HL-60 (cell line): ENCODE results near the gene KCNQ5.

ENCODE experiments used
- DNase-seq, 2 experiments: peaks; one replicate each; pipeline ENCODE4 v3.0.0-alpha.2; 2010 to 2020; ENCODE audit warnings: low read depth in 1 of 2, low spot score in 1 of 2
- H3K27ac ChIP-seq: fragments of 250-450 bp; sonication (Bioruptor Pico); replicated peaks from 2 replicates; pipeline ENCODE4 v1.5.1; 2020; ENCODE audit warnings: mild to moderate bottlenecking, moderate library complexity
- H3K27me3 ChIP-seq: fragments of 250-450 bp; sonication (Bioruptor Pico); 2 replicates; pipeline ENCODE4 v1.5.1; 2021; ENCODE audit warnings: mild to moderate bottlenecking, moderate library complexity; ENCODE audit not compliant: insufficient read depth, poor library complexity, severe bottlenecking
- H3K4me3 ChIP-seq: replicated peaks from 2 replicates; pipeline ENCODE4 v1.5.1; 2011; ENCODE audit warnings: mild to moderate bottlenecking, control low read depth, low read length; ENCODE audit not compliant: insufficient read depth
- GABPA ChIP-seq: IDR thresholded peaks from 2 replicates; pipeline ENCODE4 v1.6.1; 2012; ENCODE audit warnings: low read depth
- POLR2AphosphoS5 ChIP-seq: IDR thresholded peaks from 2 replicates; pipeline ENCODE4 v1.6.1; 2012; ENCODE audit warnings: low read depth
- SPI1 ChIP-seq: IDR thresholded peaks from 2 replicates; pipeline ENCODE4 v1.6.1; 2012; ENCODE audit warnings: low read depth, mild to moderate bottlenecking, borderline replicate concordance
- TF ChIP-seq, protein P1 (sequence below): IDR thresholded peaks from one replicate; pipeline ENCODE4 v1.5.1; 2011; ENCODE audit warnings: low read length, control low read depth, inconsistent platforms; ENCODE audit not compliant: insufficient read depth
- TF ChIP-seq, protein P2 (sequence below): IDR thresholded peaks from 2 replicates; pipeline ENCODE4 v1.6.1; 2012; ENCODE audit warnings: low read depth; ENCODE audit not compliant: insufficient replicate concordance

The KCNQ5 gene

DNA sequence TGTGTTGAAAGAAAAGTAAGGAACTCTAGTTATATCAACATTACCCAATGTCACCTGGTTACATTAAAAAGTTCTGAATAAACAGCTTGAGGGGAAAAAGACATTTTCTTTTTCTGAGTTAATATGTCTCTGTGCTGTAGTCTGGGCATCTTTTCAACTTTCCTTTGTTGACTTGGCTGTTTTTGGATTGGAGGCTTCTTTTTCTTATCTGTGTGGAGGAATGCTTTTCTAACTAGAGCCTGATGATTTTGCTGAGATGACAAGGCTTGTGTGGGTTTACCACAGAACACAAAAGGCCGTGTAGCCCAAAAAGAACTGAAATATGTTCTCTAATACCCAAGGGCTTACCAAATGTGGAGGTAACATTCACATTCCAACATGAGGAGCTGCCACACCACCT lies 161.8 kb downstream of the KCNQ5 start:
- no peaks in the 10 kb centered on the region for H3K27me3 ChIP-seq
- TF ChIP-seq POLR2AphosphoS5: no peak
- TF ChIP-seq, protein P1, sequence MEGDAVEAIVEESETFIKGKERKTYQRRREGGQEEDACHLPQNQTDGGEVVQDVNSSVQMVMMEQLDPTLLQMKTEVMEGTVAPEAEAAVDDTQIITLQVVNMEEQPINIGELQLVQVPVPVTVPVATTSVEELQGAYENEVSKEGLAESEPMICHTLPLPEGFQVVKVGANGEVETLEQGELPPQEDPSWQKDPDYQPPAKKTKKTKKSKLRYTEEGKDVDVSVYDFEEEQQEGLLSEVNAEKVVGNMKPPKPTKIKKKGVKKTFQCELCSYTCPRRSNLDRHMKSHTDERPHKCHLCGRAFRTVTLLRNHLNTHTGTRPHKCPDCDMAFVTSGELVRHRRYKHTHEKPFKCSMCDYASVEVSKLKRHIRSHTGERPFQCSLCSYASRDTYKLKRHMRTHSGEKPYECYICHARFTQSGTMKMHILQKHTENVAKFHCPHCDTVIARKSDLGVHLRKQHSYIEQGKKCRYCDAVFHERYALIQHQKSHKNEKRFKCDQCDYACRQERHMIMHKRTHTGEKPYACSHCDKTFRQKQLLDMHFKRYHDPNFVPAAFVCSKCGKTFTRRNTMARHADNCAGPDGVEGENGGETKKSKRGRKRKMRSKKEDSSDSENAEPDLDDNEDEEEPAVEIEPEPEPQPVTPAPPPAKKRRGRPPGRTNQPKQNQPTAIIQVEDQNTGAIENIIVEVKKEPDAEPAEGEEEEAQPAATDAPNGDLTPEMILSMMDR: no peak
- TF ChIP-seq SPI1: no peak
- TF ChIP-seq, protein P2, sequence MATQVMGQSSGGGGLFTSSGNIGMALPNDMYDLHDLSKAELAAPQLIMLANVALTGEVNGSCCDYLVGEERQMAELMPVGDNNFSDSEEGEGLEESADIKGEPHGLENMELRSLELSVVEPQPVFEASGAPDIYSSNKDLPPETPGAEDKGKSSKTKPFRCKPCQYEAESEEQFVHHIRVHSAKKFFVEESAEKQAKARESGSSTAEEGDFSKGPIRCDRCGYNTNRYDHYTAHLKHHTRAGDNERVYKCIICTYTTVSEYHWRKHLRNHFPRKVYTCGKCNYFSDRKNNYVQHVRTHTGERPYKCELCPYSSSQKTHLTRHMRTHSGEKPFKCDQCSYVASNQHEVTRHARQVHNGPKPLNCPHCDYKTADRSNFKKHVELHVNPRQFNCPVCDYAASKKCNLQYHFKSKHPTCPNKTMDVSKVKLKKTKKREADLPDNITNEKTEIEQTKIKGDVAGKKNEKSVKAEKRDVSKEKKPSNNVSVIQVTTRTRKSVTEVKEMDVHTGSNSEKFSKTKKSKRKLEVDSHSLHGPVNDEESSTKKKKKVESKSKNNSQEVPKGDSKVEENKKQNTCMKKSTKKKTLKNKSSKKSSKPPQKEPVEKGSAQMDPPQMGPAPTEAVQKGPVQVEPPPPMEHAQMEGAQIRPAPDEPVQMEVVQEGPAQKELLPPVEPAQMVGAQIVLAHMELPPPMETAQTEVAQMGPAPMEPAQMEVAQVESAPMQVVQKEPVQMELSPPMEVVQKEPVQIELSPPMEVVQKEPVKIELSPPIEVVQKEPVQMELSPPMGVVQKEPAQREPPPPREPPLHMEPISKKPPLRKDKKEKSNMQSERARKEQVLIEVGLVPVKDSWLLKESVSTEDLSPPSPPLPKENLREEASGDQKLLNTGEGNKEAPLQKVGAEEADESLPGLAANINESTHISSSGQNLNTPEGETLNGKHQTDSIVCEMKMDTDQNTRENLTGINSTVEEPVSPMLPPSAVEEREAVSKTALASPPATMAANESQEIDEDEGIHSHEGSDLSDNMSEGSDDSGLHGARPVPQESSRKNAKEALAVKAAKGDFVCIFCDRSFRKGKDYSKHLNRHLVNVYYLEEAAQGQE: no peak
- TF ChIP-seq GABPA: no peak
- DNase-seq: no peak
- H3K4me3 ChIP-seq: no peak overlapping the region
- H3K27ac ChIP-seq: no peak overlapping the region

DNA sequence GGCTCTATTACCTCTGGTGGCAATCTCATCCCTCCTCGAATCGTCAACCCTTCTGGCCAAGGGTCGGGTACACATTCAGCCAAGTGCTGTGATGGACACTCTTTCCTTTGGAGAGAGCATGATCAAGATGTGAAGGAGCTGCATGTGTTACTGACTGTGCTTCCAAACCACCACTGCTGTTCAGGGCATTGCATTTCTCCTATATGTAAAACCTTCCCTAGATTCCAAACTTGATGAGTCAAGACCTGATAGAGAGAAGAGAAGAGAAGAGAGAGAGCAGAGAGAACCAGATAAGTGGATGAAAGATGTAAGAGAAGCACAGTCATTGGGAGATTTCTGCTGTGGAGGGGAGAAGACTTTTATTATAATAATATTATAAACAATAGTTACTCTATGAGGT lies 162.2 kb downstream of the KCNQ5 start:
- TF ChIP-seq SPI1 (no peak), POLR2AphosphoS5 (no peak), GABPA (no peak)
- TF ChIP-seq, protein P2: no peak
- TF ChIP-seq, protein P1: no peak
- H3K27ac ChIP-seq: no peak overlapping the region
- no peak overlapping the region for H3K4me3 ChIP-seq
- H3K27me3 ChIP-seq: no peaks in the 10 kb centered on the region
- DNase-seq: no peak

DNA sequence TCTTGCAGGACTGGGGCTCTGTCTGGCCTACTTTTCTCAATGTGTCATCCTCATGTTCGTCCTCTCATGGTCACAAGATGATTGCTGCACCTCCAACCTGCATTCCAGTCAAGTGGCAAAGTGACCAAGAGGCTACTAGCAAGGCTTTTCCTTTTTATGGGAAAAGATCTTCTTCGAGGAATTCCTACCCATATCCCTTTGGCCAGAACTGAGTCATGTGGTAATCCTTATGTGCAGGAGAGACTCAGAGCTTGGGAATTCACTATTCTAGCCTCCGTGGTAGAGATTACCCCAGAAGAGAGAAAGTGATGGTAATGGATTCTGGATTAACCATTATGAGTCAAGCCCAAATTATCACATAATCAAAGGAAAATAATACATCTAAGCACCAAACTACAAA lies 162.7 kb downstream of the KCNQ5 start:
- no peak overlapping the region for H3K27ac ChIP-seq
- DNase-seq: no peak

More for the DNA sequence above, 162.7 kb downstream of the KCNQ5 start:
- TF ChIP-seq, protein P1: no peak
- no peak for TF ChIP-seq SPI1
- TF ChIP-seq, protein P2: no peak
- TF ChIP-seq GABPA: no peak
- TF ChIP-seq POLR2AphosphoS5: no peak
- Histone ChIP-seq H3K27me3 (no peaks in the 10 kb centered on the region), H3K4me3 (no peak overlapping the region)
